OCI-LY3 (cell line): ENCODE results near the gene KCNJ4.
"Not testable (repeated sequence)": the region's sequence is repeated elsewhere in the genome, so short reads cannot be mapped to it uniquely, and the experiment has no call there.

Experiments used
- H2AFZ ChIP-seq: fragments of 200-600, 300-600 bp; shearing (Covaris generic); 2 replicates; pipeline ENCODE4 v1.6.0; 2014; ENCODE audit warnings: antibody characterized with exemption, low read depth, low read length
- H3K27ac ChIP-seq: fragments of 200-600, 300-600 bp; sonication (generic); 2 replicates; pipeline ENCODE4 v1.5.1; 2014; ENCODE audit warnings: mild to moderate bottlenecking, low read length, moderate library complexity, mixed read lengths
- H3K27me3 ChIP-seq: fragments of 200-600, 300-600 bp; sonication (generic); 2 replicates; pipeline ENCODE4 v1.6.1; 2014; ENCODE audit warnings: low read depth, low read length, mixed read lengths
- H3K36me3 ChIP-seq: fragments of 200-600, 300-600 bp; sonication (generic); replicated peaks from 2 replicates; pipeline ENCODE3; 2014; ENCODE audit warnings: low read depth, low read length, mixed read lengths
- H3K4me1 ChIP-seq: fragments of 300-600, 200-600 bp; sonication (generic); 2 replicates; pipeline ENCODE4 v1.6.1; 2014; ENCODE audit warnings: low read length, mixed read lengths
- H3K4me2 ChIP-seq: fragments of 200-600, 300-600 bp; sonication (generic); 2 replicates; pipeline ENCODE4 v1.6.1; 2014; ENCODE audit warnings: low read length, mixed read lengths
- H3K4me3 ChIP-seq: fragments of 300-600, 200-600 bp; sonication (generic); 2 replicates; pipeline ENCODE4 v1.5.1; 2014; ENCODE audit warnings: antibody characterized with exemption, mild to moderate bottlenecking, low read length, moderate library complexity
- H3K79me2 ChIP-seq: fragments of 300-600, 200-600 bp; shearing (Covaris generic); 2 replicates; pipeline ENCODE4 v1.6.1; 2014; ENCODE audit warnings: mild to moderate bottlenecking, low read length, mixed read lengths
- H3K9ac ChIP-seq: fragments of 300-600, 200-600 bp; shearing (Covaris generic); 2 replicates; pipeline ENCODE4 v1.6.0; 2014; ENCODE audit warnings: mild to moderate bottlenecking, low read length, moderate library complexity
- H3K9me3 ChIP-seq: fragments of 200-600, 300-600 bp; shearing (Covaris generic); 2 replicates; pipeline ENCODE4 v1.6.1; 2014; ENCODE audit warnings: low read length, mixed read lengths; ENCODE audit not compliant: insufficient read depth
- H4K20me1 ChIP-seq: fragments of 200-600, 300-600 bp; sonication (generic); 2 replicates; pipeline ENCODE4 v1.6.1; 2016; ENCODE audit warnings: low read length, mixed read lengths; ENCODE audit not compliant: insufficient read depth
- EZH2phosphoT487 ChIP-seq: fragments of 200-600 bp; shearing (Covaris generic); IDR thresholded peaks from 2 replicates; pipeline ENCODE4 v1.6.1; 2018; ENCODE audit warnings: antibody characterized with exemption, mixed run types, low read depth
- TF ChIP-seq, protein P1 (sequence below): fragments of 200-600, 300-600 bp; sonication (generic); IDR thresholded peaks from 2 replicates; pipeline ENCODE4 v1.5.1; 2014; ENCODE audit warnings: antibody characterized with exemption, low read length, low read depth

The KCNJ4 gene

GRCh38 chr22:38398609-38399461 lies 56.2 kb downstream of the KCNJ4 start:
- Histone ChIP-seq H3K36me3 (peaks cover 3% of the 10 kb centered on the region), H3K4me2 (peak overlapping the region; percentile 73), H4K20me1 (no peaks in the 10 kb centered on the region), H3K79me2 (peaks cover 48% of the 10 kb centered on the region), H3K9ac (peak overlapping the region; percentile 98), H3K9me3 (no peaks in the 10 kb centered on the region), H3K27ac (peak overlapping the region; percentile 90), H3K27me3 (0 out of 2 replicates have a peak, but pooled peaks cover 4% of the 10 kb centered on the region), H2AFZ (peak overlapping the region; percentile 67), H3K4me1 (peaks cover 22% of the 10 kb centered on the region), H3K4me3 (peak overlapping the region; percentile 95)
- no peak for TF ChIP-seq EZH2phosphoT487
- TF ChIP-seq, protein P1, sequence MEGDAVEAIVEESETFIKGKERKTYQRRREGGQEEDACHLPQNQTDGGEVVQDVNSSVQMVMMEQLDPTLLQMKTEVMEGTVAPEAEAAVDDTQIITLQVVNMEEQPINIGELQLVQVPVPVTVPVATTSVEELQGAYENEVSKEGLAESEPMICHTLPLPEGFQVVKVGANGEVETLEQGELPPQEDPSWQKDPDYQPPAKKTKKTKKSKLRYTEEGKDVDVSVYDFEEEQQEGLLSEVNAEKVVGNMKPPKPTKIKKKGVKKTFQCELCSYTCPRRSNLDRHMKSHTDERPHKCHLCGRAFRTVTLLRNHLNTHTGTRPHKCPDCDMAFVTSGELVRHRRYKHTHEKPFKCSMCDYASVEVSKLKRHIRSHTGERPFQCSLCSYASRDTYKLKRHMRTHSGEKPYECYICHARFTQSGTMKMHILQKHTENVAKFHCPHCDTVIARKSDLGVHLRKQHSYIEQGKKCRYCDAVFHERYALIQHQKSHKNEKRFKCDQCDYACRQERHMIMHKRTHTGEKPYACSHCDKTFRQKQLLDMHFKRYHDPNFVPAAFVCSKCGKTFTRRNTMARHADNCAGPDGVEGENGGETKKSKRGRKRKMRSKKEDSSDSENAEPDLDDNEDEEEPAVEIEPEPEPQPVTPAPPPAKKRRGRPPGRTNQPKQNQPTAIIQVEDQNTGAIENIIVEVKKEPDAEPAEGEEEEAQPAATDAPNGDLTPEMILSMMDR, result no peak

GRCh38 chr22:38398181-38398608 lies 56.8 kb downstream of the KCNJ4 start:
- Histone ChIP-seq H3K4me1 (peaks cover 25% of the 10 kb centered on the region), H3K9ac (peak overlapping the region; percentile 98), H3K4me2 (peak overlapping the region; percentile 64), H3K4me3 (peak overlapping the region; percentile 95), H3K27ac (peak overlapping the region; percentile 90), H3K79me2 (peaks cover 55% of the 10 kb centered on the region)
- not testable (repeated sequence) for H4K20me1 ChIP-seq, H3K27me3 ChIP-seq, H3K36me3 ChIP-seq, H3K9me3 ChIP-seq, H2AFZ ChIP-seq

DNA sequence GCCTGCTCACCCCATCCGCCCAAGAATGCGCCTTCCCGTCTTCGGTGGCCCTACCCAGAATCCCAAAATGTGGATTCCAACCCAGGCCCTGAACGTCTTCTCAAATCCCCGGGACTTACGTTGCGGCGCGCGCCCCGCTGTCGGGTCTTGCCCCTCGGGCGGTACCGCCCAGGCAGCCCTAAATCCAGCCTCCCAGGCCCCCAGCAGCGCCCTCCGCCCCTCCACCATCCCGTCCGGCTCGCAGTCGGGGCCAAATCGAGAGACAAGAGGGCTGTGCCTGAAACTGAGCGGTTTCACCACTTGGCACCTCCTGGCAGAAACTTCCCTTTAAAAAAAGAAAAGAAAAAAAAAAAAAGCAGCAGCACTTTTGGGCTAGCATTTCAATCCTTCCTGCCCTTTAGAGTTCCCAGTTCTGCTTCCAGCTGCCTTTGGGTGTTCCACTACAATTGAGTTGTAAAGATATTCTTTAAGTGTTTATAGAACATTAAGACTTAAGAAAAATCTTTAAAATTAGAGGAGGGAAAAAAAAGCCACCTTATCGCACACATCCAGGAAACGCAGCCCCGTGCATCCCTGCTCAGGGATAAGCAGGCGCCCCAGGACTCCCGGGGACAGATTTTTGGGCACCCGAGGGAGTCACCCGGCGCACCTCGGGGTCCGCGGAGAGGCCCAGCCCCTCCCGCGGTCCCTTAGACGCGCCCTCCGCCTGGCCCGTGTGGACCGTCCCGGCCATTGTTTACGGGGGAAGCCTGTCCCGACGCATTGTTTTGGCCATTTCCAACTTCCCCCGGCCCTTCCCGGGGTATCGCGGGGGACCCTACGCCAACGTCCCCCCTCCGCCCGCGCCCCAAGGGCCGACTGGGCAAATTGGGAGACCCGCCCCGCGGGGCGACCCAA lies 57.6 kb downstream of the KCNJ4 start:
- TF ChIP-seq, protein P1, result no peak
- TF ChIP-seq EZH2phosphoT487, result no peak

GRCh38 chr22:38396440-38397069 lies 58.4 kb downstream of the KCNJ4 start:
- H3K4me2 ChIP-seq, result peak overlapping the region; percentile 64
- not testable (repeated sequence) for H4K20me1 ChIP-seq, H3K36me3 ChIP-seq, H3K9me3 ChIP-seq, H2AFZ ChIP-seq, H3K27me3 ChIP-seq
- H3K4me1 ChIP-seq, result peaks cover 38% of the 10 kb centered on the region
- H3K9ac ChIP-seq, result peak overlapping the region; percentile 98
- H3K4me3 ChIP-seq, result peak overlapping the region; percentile 95
- peaks cover 71% of the 10 kb centered on the region for H3K79me2 ChIP-seq
- peak overlapping the region; percentile 90 for H3K27ac ChIP-seq

More for the DNA sequence above, 57.6 kb downstream of the KCNJ4 start:
- H4K20me1 ChIP-seq, result no peaks in the 10 kb centered on the region
- peak overlapping the region; percentile 90 for H3K27ac ChIP-seq
- H3K79me2 ChIP-seq, result peaks cover 62% of the 10 kb centered on the region
- H3K4me2 ChIP-seq, result peak overlapping the region; percentile 64
- no peaks in the 10 kb centered on the region for H3K9me3 ChIP-seq
- H3K4me3 ChIP-seq, result peak overlapping the region; percentile 95
- H3K27me3 ChIP-seq, result no peaks in the 10 kb centered on the region
- H3K4me1 ChIP-seq, result peaks cover 31% of the 10 kb centered on the region
- H2AFZ ChIP-seq, result no peak overlapping the region
- H3K36me3 ChIP-seq, result peaks cover 3% of the 10 kb centered on the region
- peak overlapping the region; percentile 98 for H3K9ac ChIP-seq

DNA sequence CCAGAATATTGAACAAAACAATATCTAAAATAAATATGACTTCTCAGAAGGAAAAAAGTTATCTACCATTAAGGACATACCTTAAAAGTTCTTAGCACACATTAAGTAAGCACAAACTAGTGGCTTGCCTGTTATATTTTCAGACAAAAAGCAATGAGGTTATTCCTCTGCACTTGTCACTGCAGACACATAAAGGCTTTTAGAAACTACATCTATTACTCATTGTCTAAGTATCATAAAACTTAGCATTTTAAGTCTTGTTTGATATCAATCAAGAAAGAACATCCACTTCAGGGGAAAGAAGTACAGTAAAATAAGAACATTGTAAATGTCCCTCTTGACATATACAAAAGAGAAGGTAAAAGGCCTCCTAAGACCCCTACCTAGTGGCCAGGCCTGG lies 59.1 kb downstream of the KCNJ4 start:
- Histone ChIP-seq H3K4me2 (peak overlapping the region; percentile 64), H3K79me2 (peaks cover 77% of the 10 kb centered on the region), H3K4me1 (peaks cover 38% of the 10 kb centered on the region), H3K4me3 (peak overlapping the region; percentile 95), H3K9ac (peak overlapping the region; percentile 98), H3K27ac (peak overlapping the region; percentile 90)
- not testable (repeated sequence) for H2AFZ ChIP-seq, H4K20me1 ChIP-seq, H3K27me3 ChIP-seq, H3K36me3 ChIP-seq, H3K9me3 ChIP-seq

- Histone ChIP-seq H4K20me1 (peaks cover 17% of the 10 kb centered on the region), H3K79me2 (peaks cover 86% of the 10 kb centered on the region), H3K4me1 (peaks cover 45% of the 10 kb centered on the region), H3K27ac (peak overlapping the region; percentile 90), H3K4me3 (peak overlapping the region; percentile 95), H3K4me2 (peak overlapping the region; percentile 64), H3K9ac (peak overlapping the region; percentile 98)
- not testable (repeated sequence) for H3K27me3 ChIP-seq, H3K36me3 ChIP-seq, H2AFZ ChIP-seq, H3K9me3 ChIP-seq
Observed at GRCh38 chr22:38394929-38395624, 59.9 kb downstream of the KCNJ4 start.
